Parathyroid adenoma (tissue), 2 donors: ENCODE measurements around the gene WIPI1.

ENCODE experiments used
- H2AFZ ChIP-seq: fragments of 300-600 bp; sonication (generic); one replicate; pipeline ENCODE4 v1.7.0; 2017; ENCODE audit warnings: antibody characterized with exemption, mild to moderate bottlenecking
- H3K27ac ChIP-seq: fragments of 300-600 bp; sonication (generic); one replicate; pipeline ENCODE4 v1.7.0; 2017
- H3K27me3 ChIP-seq: fragments of 300-600 bp; sonication (generic); one replicate; pipeline ENCODE4 v1.7.0; 2017; ENCODE audit warnings: low read length; ENCODE audit not compliant: control insufficient read depth, insufficient read depth
- H3K36me3 ChIP-seq: fragments of 300-600 bp; sonication (generic); one replicate; pipeline ENCODE4 v1.7.0; 2017; ENCODE audit warnings: low read length; ENCODE audit not compliant: control insufficient read depth, insufficient read depth
- H3K4me1 ChIP-seq: fragments of 300-600 bp; sonication (generic); one replicate; pipeline ENCODE4 v1.7.0; 2017; ENCODE audit warnings: control low read depth
- H3K4me2 ChIP-seq: fragments of 300-600 bp; sonication (generic); one replicate; pipeline ENCODE4 v1.7.0; 2017; ENCODE audit warnings: low read length
- H3K4me3 ChIP-seq: fragments of 300-600 bp; sonication (generic); one replicate; pipeline ENCODE4 v1.7.0; 2017; ENCODE audit warnings: low read depth, low read length
- H3K79me2 ChIP-seq: fragments of 300-600 bp; sonication (generic); one replicate; pipeline ENCODE4 v1.7.0; 2017; ENCODE audit warnings: control low read depth
- H3K9ac ChIP-seq: fragments of 300-600 bp; sonication (generic); one replicate; pipeline ENCODE4 v1.7.0; 2017; ENCODE audit warnings: mild to moderate bottlenecking
- H3K9me3 ChIP-seq: fragments of 300-600 bp; sonication (generic); one replicate; pipeline ENCODE4 v1.7.0; 2017; ENCODE audit warnings: low read length; ENCODE audit not compliant: control insufficient read depth
- CTCF ChIP-seq: fragments of 300-600 bp; sonication (generic); IDR thresholded peaks from one replicate; pipeline ENCODE4 v1.7.0; 2017; ENCODE audit warnings: antibody characterized with exemption, mild to moderate bottlenecking
- donor health status: primary hyperparathyroidism.

WIPI1 gene

GRCh38 chr17:68432086-68432864 is 25.0 kb downstream of the WIPI1 start:
- Histone ChIP-seq H3K27ac (no peak overlapping the region), H3K4me2 (no peak overlapping the region), H2AFZ (no peak overlapping the region), H3K4me1 (no peaks in the 10 kb centered on the region), H3K36me3 (no peaks in the 10 kb centered on the region), H3K4me3 (no peak overlapping the region), H3K9ac (no peak overlapping the region), H3K9me3 (no peaks in the 10 kb centered on the region), H3K27me3 (no peaks in the 10 kb centered on the region), H3K79me2 (peaks cover 2% of the 10 kb centered on the region)
- no peak for TF ChIP-seq CTCF

DNA sequence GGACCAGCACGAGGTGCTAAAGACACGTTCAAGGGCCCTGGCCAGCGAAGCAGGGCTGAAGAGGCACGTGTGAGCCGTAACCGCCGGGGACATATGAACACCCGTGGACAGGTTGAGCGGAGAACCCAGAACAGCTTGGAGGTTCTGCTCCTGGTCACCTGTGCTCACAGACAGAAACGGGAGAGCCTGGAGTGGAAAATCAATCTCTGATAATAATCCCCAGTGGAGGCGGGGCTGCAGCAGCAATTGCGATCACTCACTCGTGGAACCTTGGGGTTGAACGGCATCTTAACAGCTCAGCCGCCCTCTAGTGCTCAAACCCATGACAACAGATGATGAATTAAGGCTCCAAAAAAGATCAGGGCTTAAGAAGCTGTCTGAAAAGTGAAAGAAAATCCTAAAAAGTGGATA is 25.6 kb downstream of the WIPI1 start:
- Histone ChIP-seq H3K27me3 (no peaks in the 10 kb centered on the region), H3K27ac (no peak overlapping the region), H3K9ac (no peak overlapping the region), H2AFZ (no peak overlapping the region), H3K9me3 (no peaks in the 10 kb centered on the region), H3K36me3 (no peaks in the 10 kb centered on the region), H3K79me2 (peaks cover 2% of the 10 kb centered on the region), H3K4me1 (no peaks in the 10 kb centered on the region), H3K4me2 (no peak overlapping the region), H3K4me3 (no peak overlapping the region)
- no peak for TF ChIP-seq CTCF

- Histone ChIP-seq H3K79me2 (no peaks in the 10 kb centered on the region), H3K9ac (no peak overlapping the region), H3K9me3 (no peaks in the 10 kb centered on the region), H3K4me2 (no peak overlapping the region), H3K27me3 (no peaks in the 10 kb centered on the region), H3K27ac (no peak overlapping the region), H3K36me3 (no peaks in the 10 kb centered on the region), H2AFZ (no peak overlapping the region), H3K4me1 (no peaks in the 10 kb centered on the region), H3K4me3 (no peak overlapping the region)
- TF ChIP-seq CTCF, result no peak
Observed at GRCh38 chr17:68431045-68431608, 26.2 kb downstream of the WIPI1 start.

DNA sequence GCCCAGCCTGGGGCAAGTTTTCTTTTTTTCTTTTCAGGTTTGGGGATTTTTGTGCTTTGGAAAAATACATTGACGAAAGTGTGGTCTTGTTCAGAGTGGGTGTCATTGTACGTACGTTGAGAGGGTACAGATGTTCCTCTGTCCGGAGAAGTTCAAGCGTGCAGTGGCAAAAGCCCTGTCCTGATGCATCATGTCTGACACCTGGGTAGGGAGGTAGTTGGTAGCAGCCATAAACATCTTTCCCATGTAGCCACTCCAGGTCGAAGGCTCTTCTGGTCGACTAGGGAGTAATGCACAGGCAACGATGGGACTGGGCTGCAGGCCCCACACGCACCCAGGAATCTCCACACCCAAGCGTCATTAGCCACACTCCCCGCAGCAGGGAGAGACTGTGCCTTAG is 27.4 kb downstream of the WIPI1 start:
- H3K27ac ChIP-seq, result no peak overlapping the region
- H3K36me3 ChIP-seq, result no peaks in the 10 kb centered on the region
- H3K4me2 ChIP-seq, result no peak overlapping the region
- H3K27me3 ChIP-seq, result no peaks in the 10 kb centered on the region
- no peak overlapping the region for H2AFZ ChIP-seq
- no peak overlapping the region for H3K4me3 ChIP-seq
- H3K4me1 ChIP-seq, result no peaks in the 10 kb centered on the region
- no peaks in the 10 kb centered on the region for H3K9me3 ChIP-seq
- no peak overlapping the region for H3K9ac ChIP-seq
- no peak for TF ChIP-seq CTCF
- no peaks in the 10 kb centered on the region for H3K79me2 ChIP-seq
